SJCRH30 (cell line): ENCODE data around the gene PGLYRP4. TPM values are rescaled to one million over a fixed set of nuclear protein-coding genes. Genes with fewer than 3 reads are reported as not detected.

Experiments
- DNase-seq, 2 experiments: peaks; one replicate each; pipeline ENCODE4 v3.0.0-alpha.2; 2015 to 2020
- H3K27ac ChIP-seq: fragments of 250-450 bp; sonication (Bioruptor Pico); 2 replicates; pipeline ENCODE4 v1.5.1; 2020; ENCODE audit warnings: mild to moderate bottlenecking, moderate library complexity
- H3K27me3 ChIP-seq: fragments of 250-450 bp; sonication (Bioruptor Pico); 2 replicates; pipeline ENCODE4 v1.5.1; 2020; ENCODE audit warnings: mild to moderate bottlenecking, moderate library complexity
- H3K36me3 ChIP-seq: fragments of 250-450 bp; sonication (Bioruptor Pico); 2 replicates; pipeline ENCODE4 v1.5.1; 2020; ENCODE audit warnings: mild to moderate bottlenecking, moderate library complexity
- H3K4me1 ChIP-seq: fragments of 250-450 bp; sonication (Bioruptor Pico); 2 replicates; pipeline ENCODE4 v1.5.1; 2020; ENCODE audit warnings: mild to moderate bottlenecking, moderate library complexity
- H3K4me3 ChIP-seq: fragments of 250-450 bp; sonication (Bioruptor Pico); 2 replicates; pipeline ENCODE4 v1.5.1; 2020; ENCODE audit warnings: mild to moderate bottlenecking, moderate library complexity
- H3K9me3 ChIP-seq: fragments of 250-450 bp; sonication (Bioruptor Pico); replicated peaks from 2 replicates; pipeline ENCODE4 v1.5.1; 2020; ENCODE audit warnings: mild to moderate bottlenecking, moderate library complexity
- total RNA-seq: library from RNA; depleted of rRNA; stranded (reverse); fragments of >200 nt; shearing (Covaris generic); gene quantifications from 2 replicates; pipeline ENCODE4 v1.2.3, GENCODE V29; 2014

The PGLYRP4 gene
- total RNA-seq, 1 experiment from 2014 or later: not detected

- DNase-seq: no peak
- H3K36me3 ChIP-seq: no peaks in the 10 kb centered on the region
- H3K9me3 ChIP-seq: no peaks in the 10 kb centered on the region
- no peak overlapping the region for H3K4me3 ChIP-seq
- H3K27ac ChIP-seq: no peak overlapping the region
- no peaks in the 10 kb centered on the region for H3K4me1 ChIP-seq
- H3K27me3 ChIP-seq: no peaks in the 10 kb centered on the region
Measured at GRCh38 chr1:153364766-153365666, 16.4 kb upstream of the PGLYRP4 start.

- Histone ChIP-seq H3K9me3 (no peaks in the 10 kb centered on the region), H3K27ac (no peak overlapping the region), H3K36me3 (no peaks in the 10 kb centered on the region), H3K27me3 (no peaks in the 10 kb centered on the region), H3K4me1 (no peaks in the 10 kb centered on the region), H3K4me3 (no peak overlapping the region)
- no peak for DNase-seq
Measured at GRCh38 chr1:153364156-153364555, 15.5 kb upstream of the PGLYRP4 start.

GRCh38 chr1:153363641-153364040 is 15.0 kb upstream of the PGLYRP4 start:
- Histone ChIP-seq H3K36me3 (no peaks in the 10 kb centered on the region), H3K9me3 (no peaks in the 10 kb centered on the region), H3K27ac (no peak overlapping the region), H3K4me3 (no peak overlapping the region), H3K27me3 (no peaks in the 10 kb centered on the region), H3K4me1 (no peaks in the 10 kb centered on the region)
- DNase-seq: no peak

GRCh38 chr1:153362187-153362775 is 13.6 kb upstream of the PGLYRP4 start:
- Histone ChIP-seq H3K9me3 (no peaks in the 10 kb centered on the region), H3K27me3 (no peaks in the 10 kb centered on the region), H3K36me3 (no peaks in the 10 kb centered on the region), H3K4me3 (no peak overlapping the region), H3K4me1 (no peaks in the 10 kb centered on the region), H3K27ac (no peak overlapping the region)
- no peak for DNase-seq

GRCh38 chr1:153361480-153362109 is 13.0 kb upstream of the PGLYRP4 start:
- Histone ChIP-seq H3K4me1 (no peaks in the 10 kb centered on the region), H3K27ac (no peak overlapping the region), H3K36me3 (no peaks in the 10 kb centered on the region), H3K4me3 (no peak overlapping the region), H3K9me3 (no peaks in the 10 kb centered on the region), H3K27me3 (no peaks in the 10 kb centered on the region)
- DNase-seq: no peak

GRCh38 chr1:153360592-153361479 is 12.2 kb upstream of the PGLYRP4 start:
- Histone ChIP-seq H3K4me1 (no peaks in the 10 kb centered on the region), H3K9me3 (no peaks in the 10 kb centered on the region), H3K36me3 (no peaks in the 10 kb centered on the region), H3K27me3 (no peaks in the 10 kb centered on the region), H3K27ac (no peak overlapping the region), H3K4me3 (no peak overlapping the region)
- no peak for DNase-seq

- no peaks in the 10 kb centered on the region for H3K4me1 ChIP-seq
- no peaks in the 10 kb centered on the region for H3K9me3 ChIP-seq
- H3K36me3 ChIP-seq: no peaks in the 10 kb centered on the region
- H3K27ac ChIP-seq: no peak overlapping the region
- DNase-seq: no peak
- no peaks in the 10 kb centered on the region for H3K27me3 ChIP-seq
- H3K4me3 ChIP-seq: no peak overlapping the region
Measured at GRCh38 chr1:153360190-153360589, 11.5 kb upstream of the PGLYRP4 start.

GRCh38 chr1:153359241-153359640 is 10.6 kb upstream of the PGLYRP4 start:
- Histone ChIP-seq H3K4me3 (no peak overlapping the region), H3K4me1 (no peaks in the 10 kb centered on the region), H3K27ac (no peak overlapping the region), H3K27me3 (no peaks in the 10 kb centered on the region), H3K36me3 (no peaks in the 10 kb centered on the region), H3K9me3 (no peaks in the 10 kb centered on the region)
- no peak for DNase-seq

- H3K27me3 ChIP-seq: no peaks in the 10 kb centered on the region
- H3K9me3 ChIP-seq: no peaks in the 10 kb centered on the region
- H3K36me3 ChIP-seq: no peaks in the 10 kb centered on the region
- no peak overlapping the region for H3K27ac ChIP-seq
- no peak for DNase-seq
- H3K4me1 ChIP-seq: no peaks in the 10 kb centered on the region
- no peak overlapping the region for H3K4me3 ChIP-seq
Measured at GRCh38 chr1:153358691-153358975, 10.0 kb upstream of the PGLYRP4 start.

- Histone ChIP-seq H3K4me3 (no peak within 1 kb of the TSS), H3K27me3 (no peaks in the 10 kb centered on the region), H3K36me3 (no peaks in the 10 kb centered on the region), H3K27ac (no peak within 1 kb of the TSS), H3K4me1 (no peaks in the 10 kb centered on the region), H3K9me3 (no peaks in the 10 kb centered on the region)
- DNase-seq: no peak
Measured at GRCh38 chr1:153357853-153358690, 9.4 kb upstream of the PGLYRP4 start, which contains the start of gene S100A9. TSS of gene S100A9 (plus strand) at chr1:153357854. CDS start at chr1:153358284, 430 bp downstream.

- no peaks in the 10 kb centered on the region for H3K36me3 ChIP-seq
- H3K27me3 ChIP-seq: no peaks in the 10 kb centered on the region
- H3K4me3 ChIP-seq: no peak overlapping the region
- no peak overlapping the region for H3K27ac ChIP-seq
- no peaks in the 10 kb centered on the region for H3K4me1 ChIP-seq
- no peak for DNase-seq
- H3K9me3 ChIP-seq: no peaks in the 10 kb centered on the region
Measured at GRCh38 chr1:153357076-153357852, 8.6 kb upstream of the PGLYRP4 start.

GRCh38 chr1:153356392-153357075 is 7.9 kb upstream of the PGLYRP4 start:
- Histone ChIP-seq H3K36me3 (no peaks in the 10 kb centered on the region), H3K9me3 (no peaks in the 10 kb centered on the region), H3K27me3 (no peaks in the 10 kb centered on the region), H3K4me1 (no peaks in the 10 kb centered on the region), H3K4me3 (no peak overlapping the region), H3K27ac (no peak overlapping the region)
- no peak for DNase-seq
